GM18868 (cell line): ENCODE data around the gene SUGCT.
"Not testable (repeated sequence)": the region's sequence is repeated elsewhere in the genome, so short reads cannot be mapped to it uniquely, and the experiment has no call there.

Experiments used
- ATAC-seq: cut with Tn5 transposase; IDR thresholded peaks from one replicate; pipeline ENCODE4 v1.9.1; 2021; ENCODE audit warnings: mild to moderate bottlenecking, moderate library complexity; ENCODE audit not compliant: unreplicated experiment

SUGCT gene

GRCh38 chr7:40393660-40394059, 258.9 kb downstream of the SUGCT start:
- no peak for ATAC-seq

- ATAC-seq: no peak
Measured at GRCh38 chr7:40394400-40394799, 259.6 kb downstream of the SUGCT start.

GRCh38 chr7:40400525-40400924, 265.7 kb downstream of the SUGCT start:
- ATAC-seq: no peak

DNA sequence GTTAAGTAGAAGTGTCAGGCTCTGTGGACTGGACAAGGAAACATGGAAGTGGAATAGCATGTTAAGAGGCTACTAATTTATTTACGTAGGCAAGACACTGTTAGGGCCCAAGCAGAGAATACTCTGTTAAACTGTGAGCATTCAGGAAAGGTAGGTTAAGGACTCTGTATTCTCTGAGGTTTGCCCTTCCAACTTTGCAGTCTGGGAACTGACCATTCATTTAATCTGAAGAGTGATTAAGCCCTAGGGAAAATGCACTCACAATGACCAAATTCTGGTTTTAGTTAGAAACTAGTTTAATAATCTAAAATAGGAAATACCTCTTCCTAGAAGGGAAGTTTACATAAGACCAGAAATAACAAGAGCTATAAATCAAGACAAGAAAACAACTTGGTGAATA, 266.6 kb downstream of the SUGCT start:
- no peak for ATAC-seq

GRCh38 chr7:40402661-40403060, 267.9 kb downstream of the SUGCT start:
- ATAC-seq: no peak

DNA sequence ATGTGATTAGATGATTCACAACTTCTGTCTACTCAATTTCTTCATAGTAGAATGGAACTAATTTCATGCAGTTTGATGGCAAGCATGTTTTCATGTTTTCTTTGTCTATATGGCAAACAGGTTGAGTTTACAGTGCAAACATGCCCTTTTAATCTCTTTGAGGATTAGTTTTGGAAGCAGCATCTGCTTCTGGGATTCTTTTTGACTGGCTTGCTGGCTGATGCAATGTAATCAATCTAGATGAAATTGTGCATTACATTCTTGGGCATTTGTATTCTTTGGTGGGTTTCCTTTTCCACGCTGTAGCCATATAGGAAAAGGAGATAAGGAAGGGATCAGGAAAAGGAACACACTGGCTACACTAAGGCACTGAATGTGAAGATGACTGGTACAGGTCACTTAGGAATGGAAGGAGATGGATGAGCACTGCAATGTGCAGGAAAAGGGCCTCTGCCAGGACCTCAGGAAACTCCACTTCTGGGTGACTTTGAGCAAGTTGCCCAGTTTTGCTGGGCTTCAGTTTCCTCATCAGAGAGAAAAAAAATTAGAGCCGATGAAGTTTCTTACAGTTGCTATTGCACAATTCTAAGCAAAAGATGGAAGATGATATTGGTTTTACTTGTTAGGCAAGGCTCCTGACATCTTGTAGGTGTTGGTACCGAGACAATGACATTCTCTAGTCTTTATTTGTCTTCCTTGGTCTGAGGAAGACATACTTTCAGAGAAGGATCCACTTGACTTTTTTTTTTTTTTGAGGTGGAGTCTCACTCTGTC, 269.1 kb downstream of the SUGCT start:
- ATAC-seq: no peak

- ATAC-seq: no peak
Measured at GRCh38 chr7:40405991-40406390, 271.2 kb downstream of the SUGCT start.

- ATAC-seq: no peak
Measured at GRCh38 chr7:40412323-40412722, 277.5 kb downstream of the SUGCT start.

- not testable (repeated sequence) for ATAC-seq
Measured at GRCh38 chr7:40414704-40415103, 279.9 kb downstream of the SUGCT start.

GRCh38 chr7:40418448-40418847, 283.6 kb downstream of the SUGCT start:
- ATAC-seq: no peak

- ATAC-seq: no peak
Measured at GRCh38 chr7:40418983-40419382, 284.2 kb downstream of the SUGCT start.

- ATAC-seq: no peak
Measured at GRCh38 chr7:40419806-40420205, 285.0 kb downstream of the SUGCT start.

DNA sequence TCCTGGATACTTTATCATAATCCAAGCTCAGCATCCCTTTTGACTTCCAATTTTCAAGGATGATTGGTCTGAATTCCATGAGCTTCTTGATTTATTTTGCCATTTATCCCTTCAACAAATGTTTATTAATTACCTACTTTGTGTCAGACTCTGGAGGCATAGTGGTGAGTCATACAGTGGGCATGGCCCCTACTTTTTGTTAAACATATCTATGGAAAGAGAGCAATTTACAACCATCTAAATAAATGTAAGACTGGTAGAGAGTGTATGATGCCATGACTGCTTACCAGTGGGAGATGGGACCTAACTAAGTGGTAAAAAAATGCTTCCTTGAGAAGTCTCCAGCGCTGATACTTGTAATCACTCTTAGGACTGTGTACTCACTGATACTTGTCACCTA, 286.6 kb downstream of the SUGCT start:
- no peak for ATAC-seq

DNA sequence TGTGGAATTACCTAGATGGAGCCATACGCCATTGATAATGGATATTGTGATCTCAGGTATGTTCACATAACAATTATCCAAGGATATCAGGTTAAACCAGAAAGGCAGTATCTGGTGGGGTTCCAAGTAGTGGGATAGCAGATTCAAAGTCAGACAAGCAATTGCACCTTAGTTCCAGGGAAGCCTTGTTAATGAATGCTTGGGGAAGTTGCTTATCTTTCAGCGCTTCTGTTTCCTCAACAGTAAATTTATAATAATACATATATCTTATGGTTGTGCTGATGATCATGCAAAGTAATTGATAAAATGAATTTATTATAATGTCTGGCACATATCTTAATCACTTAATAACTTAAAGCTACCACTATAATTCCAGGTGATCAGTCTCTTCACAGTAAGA, 290.9 kb downstream of the SUGCT start:
- ATAC-seq: no peak

- ATAC-seq: no peak
Measured at GRCh38 chr7:40428421-40428820, 293.6 kb downstream of the SUGCT start.

GRCh38 chr7:40429826-40430225, 295.0 kb downstream of the SUGCT start:
- no peak for ATAC-seq

GRCh38 chr7:40432046-40432445, 297.2 kb downstream of the SUGCT start:
- ATAC-seq: no peak

GRCh38 chr7:40436710-40437109, 301.9 kb downstream of the SUGCT start:
- ATAC-seq: no peak

DNA sequence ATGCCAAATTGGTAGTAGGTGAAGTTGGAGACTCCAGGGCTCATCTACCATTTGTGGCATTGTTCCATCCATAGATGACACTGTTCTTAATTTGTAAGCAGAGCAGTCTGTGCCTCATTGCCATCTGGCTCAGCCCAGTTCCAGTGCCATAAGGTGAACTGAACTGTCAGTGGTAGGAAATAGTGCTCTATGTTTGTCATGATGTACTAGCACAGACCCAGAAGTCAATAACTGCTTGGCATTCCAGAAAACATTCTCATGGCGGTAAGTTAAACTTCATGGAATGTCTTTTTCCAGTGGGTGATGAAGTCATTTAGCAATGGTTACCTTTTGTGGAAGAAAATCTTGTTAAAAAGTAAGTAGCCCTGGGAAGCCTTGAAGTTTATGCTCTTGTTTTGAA, 302.7 kb downstream of the SUGCT start:
- ATAC-seq: no peak

GRCh38 chr7:40437936-40438634, 303.3 kb downstream of the SUGCT start:
- no peak for ATAC-seq

DNA sequence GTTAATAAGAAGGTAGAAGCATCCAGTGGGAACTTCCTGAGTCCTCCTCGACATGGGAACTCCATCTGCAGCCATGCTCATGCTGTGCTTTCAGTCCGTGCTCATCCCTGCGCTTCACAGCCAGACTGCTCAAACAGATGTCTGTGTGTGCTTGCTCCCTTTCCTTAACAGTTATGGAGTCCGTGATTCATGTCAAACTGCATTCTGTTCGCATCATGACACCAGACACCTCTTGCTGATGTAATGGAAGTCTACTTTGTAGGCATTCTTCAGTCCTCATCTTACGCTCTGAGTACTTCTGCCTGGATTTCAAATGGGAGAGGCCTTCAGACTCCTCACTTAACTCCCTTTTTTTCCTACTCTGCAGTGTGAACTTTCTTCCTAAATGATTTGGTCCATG, 304.9 kb downstream of the SUGCT start:
- no peak for ATAC-seq

DNA sequence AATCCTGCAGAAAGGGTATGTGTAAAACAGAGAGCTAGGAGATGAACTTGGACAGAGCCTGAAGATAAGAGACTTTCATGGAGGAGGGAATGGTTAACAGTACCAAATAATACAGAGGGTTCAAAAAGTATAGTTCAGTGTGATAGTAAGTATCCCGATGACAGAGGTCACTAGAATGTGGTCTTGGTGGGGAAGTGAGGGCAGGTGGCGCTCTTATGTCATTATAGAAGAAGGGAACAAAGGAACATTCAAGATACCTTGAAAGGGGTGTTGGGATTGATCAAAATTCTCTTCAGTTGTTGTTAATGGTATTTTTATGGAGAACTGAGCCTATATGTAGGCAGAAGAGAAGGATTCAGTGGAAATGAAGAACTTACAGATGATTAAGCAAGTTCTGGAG, 312.5 kb downstream of the SUGCT start:
- ATAC-seq: no peak

- no peak for ATAC-seq
Measured at GRCh38 chr7:40455485-40455884, 320.7 kb downstream of the SUGCT start.
